Cortex of kidney (tissue), 1 donor: ENCODE results near the gene CDH4.

Experiments used
- DNase-seq: peaks from one replicate; lab custom pipeline; 2025; lab: John Stamatoyannopoulos, UW

The CDH4 gene

GRCh38 chr20:61822396-61822795, 570.3 kb downstream of the CDH4 start:
- no peak for DNase-seq

- no peak for DNase-seq
Observed at GRCh38 chr20:61823242-61823641, 571.2 kb downstream of the CDH4 start.

GRCh38 chr20:61828891-61829290, 576.8 kb downstream of the CDH4 start:
- no peak for DNase-seq

GRCh38 chr20:61829526-61829925, 577.5 kb downstream of the CDH4 start:
- DNase-seq = no peak

GRCh38 chr20:61830241-61830930, 578.3 kb downstream of the CDH4 start:
- DNase-seq = no peak

- no peak for DNase-seq
Observed at GRCh38 chr20:61830991-61831390, 578.9 kb downstream of the CDH4 start.

- DNase-seq = no peak
Observed at GRCh38 chr20:61832181-61832580, 580.1 kb downstream of the CDH4 start.

GRCh38 chr20:61833807-61834610, 581.9 kb downstream of the CDH4 start:
- no peak for DNase-seq

GRCh38 chr20:61835301-61835700, 583.2 kb downstream of the CDH4 start:
- DNase-seq = no peak

- DNase-seq = no peak
Observed at GRCh38 chr20:61835791-61836350, 583.8 kb downstream of the CDH4 start.

- no peak for DNase-seq
Observed at GRCh38 chr20:61837200-61837599, 585.1 kb downstream of the CDH4 start.

- no peak for DNase-seq
Observed at GRCh38 chr20:61839223-61839911, 587.3 kb downstream of the CDH4 start.

GRCh38 chr20:61839912-61840778, 588.1 kb downstream of the CDH4 start:
- DNase-seq = no peak

GRCh38 chr20:61840779-61841455, 588.9 kb downstream of the CDH4 start:
- DNase-seq = no peak

- no peak for DNase-seq
Observed at GRCh38 chr20:61841551-61841950, 589.5 kb downstream of the CDH4 start.

- DNase-seq = no peak
Observed at GRCh38 chr20:61841966-61842365, 589.9 kb downstream of the CDH4 start.

- no peak for DNase-seq
Observed at GRCh38 chr20:61844621-61845020, 592.6 kb downstream of the CDH4 start.

- no peak for DNase-seq
Observed at GRCh38 chr20:61845233-61845671, 593.2 kb downstream of the CDH4 start.

GRCh38 chr20:61846074-61846473, 594.0 kb downstream of the CDH4 start:
- no peak for DNase-seq

- no peak for DNase-seq
Observed at GRCh38 chr20:61846741-61847419, 594.8 kb downstream of the CDH4 start.
